ENCODE data around the gene TMEM181. TPM values are rescaled to one million over a fixed set of nuclear protein-coding genes. Genes with fewer than 3 reads are reported as not detected.

Gene TMEM181
- total and polyA plus RNA-seq, 2 of the 13 experiments (the other 11 are each of a cell fraction or from before 2014, with no cell fraction given): 59.1 to 108 TPM

- TF ChIP-seq TAF15 (IDR thresholded peaks at IDR 0.05; ENCODE audit: low read depth, low read length, poor library complexity, severe bottlenecking) (no peak), ZNF597 (CRISPR knock-in tag; IDR thresholded peaks at IDR 0.05) (no peak), YEATS4 (CRISPR knock-in tag; IDR thresholded peaks at IDR 0.05; ENCODE audit: borderline replicate concordance) (no peak), SALL1 (CRISPR knock-in tag; IDR thresholded peaks at IDR 0.05) (peak; percentile 32; the same call in 1 of the 2 replicates), ARID5B (CRISPR knock-in tag; IDR thresholded peaks at IDR 0.05) (no peak), MAX (IDR thresholded peaks at IDR 0.05) (0 out of 2 replicates have a peak, but pooled peaks have one; percentile 7), TCF7L2 (IDR thresholded peaks at IDR 0.05; ENCODE audit: low read depth, low read length) (no peak), ZNF138 (CRISPR knock-in tag; IDR thresholded peaks at IDR 0.05; ENCODE audit: low read depth) (no peak), DMTF1 (CRISPR knock-in tag; IDR thresholded peaks at IDR 0.05) (no peak), ZFP36L2 (CRISPR knock-in tag; IDR thresholded peaks at IDR 0.05) (no peak), BATF2 (CRISPR knock-in tag; IDR thresholded peaks at IDR 0.05) (no peak), KMT2B (CRISPR knock-in tag; IDR thresholded peaks at IDR 0.05) (no peak), SNAPC2 (CRISPR knock-in tag; IDR thresholded peaks at IDR 0.05) (no peak), ARID3A (IDR thresholded peaks at IDR 0.05; ENCODE audit: low read depth, low read length) (no peak), ZFP36 (IDR thresholded peaks at IDR 0.05; ENCODE audit: borderline replicate concordance, low read depth, low read length, partially characterized antibody) (no peak), SMYD3 (CRISPR knock-in tag; IDR thresholded peaks at IDR 0.05) (no peak), CREM (IDR thresholded peaks at IDR 0.05) (no peak), CREM (CRISPR knock-in tag; IDR thresholded peaks at IDR 0.05) (no peak), ZNF160 (CRISPR knock-in tag; IDR thresholded peaks at IDR 0.05) (no peak), ZNF414 (CRISPR knock-in tag; IDR thresholded peaks at IDR 0.05) (no peak)
Measured at GRCh38 chr6:158573542-158573931, 13.6 kb downstream of the TMEM181 start (continued).

Measured in HepG2 (cell line).